HG02588 (cell line): ENCODE results near the gene CXCL14.
A peak's percentile ranks its signal among the peaks of the same experiment; 100 is the strongest.

Experiments
- ATAC-seq: cut with Tn5 transposase; IDR thresholded peaks from one replicate; pipeline ENCODE4 v1.9.1; 2021; ENCODE audit warnings: mild to moderate bottlenecking, moderate library complexity; ENCODE audit not compliant: unreplicated experiment

The CXCL14 gene

GRCh38 chr5:135569755-135570452 lies 8.9 kb downstream of the CXCL14 start:
- ATAC-seq: no peak

GRCh38 chr5:135568923-135569360 lies 9.8 kb downstream of the CXCL14 start:
- no peak for ATAC-seq

DNA sequence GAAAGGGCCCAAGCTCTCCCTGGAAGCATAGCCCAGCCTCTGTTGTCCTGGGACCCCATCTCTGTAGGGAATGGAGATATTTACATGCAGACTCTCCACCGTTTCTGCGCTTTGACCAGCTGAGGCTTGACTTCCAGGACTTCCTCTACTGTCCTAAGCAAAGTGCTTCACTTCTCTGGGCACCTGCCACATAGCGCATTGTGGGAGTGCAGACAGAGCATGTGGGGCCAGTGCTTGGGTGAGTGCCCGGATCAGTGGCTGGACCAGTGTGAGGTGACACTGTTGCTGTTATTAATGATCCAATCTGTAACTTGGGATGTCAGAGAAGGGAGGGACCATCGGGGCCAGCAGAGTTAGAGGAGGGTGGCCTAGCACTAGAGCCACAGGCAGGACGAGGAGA lies 10.5 kb downstream of the CXCL14 start:
- ATAC-seq: no peak

GRCh38 chr5:135567661-135568060 lies 11.1 kb downstream of the CXCL14 start:
- ATAC-seq: no peak

GRCh38 chr5:135566422-135567400 lies 12.1 kb downstream of the CXCL14 start:
- ATAC-seq: no peak

DNA sequence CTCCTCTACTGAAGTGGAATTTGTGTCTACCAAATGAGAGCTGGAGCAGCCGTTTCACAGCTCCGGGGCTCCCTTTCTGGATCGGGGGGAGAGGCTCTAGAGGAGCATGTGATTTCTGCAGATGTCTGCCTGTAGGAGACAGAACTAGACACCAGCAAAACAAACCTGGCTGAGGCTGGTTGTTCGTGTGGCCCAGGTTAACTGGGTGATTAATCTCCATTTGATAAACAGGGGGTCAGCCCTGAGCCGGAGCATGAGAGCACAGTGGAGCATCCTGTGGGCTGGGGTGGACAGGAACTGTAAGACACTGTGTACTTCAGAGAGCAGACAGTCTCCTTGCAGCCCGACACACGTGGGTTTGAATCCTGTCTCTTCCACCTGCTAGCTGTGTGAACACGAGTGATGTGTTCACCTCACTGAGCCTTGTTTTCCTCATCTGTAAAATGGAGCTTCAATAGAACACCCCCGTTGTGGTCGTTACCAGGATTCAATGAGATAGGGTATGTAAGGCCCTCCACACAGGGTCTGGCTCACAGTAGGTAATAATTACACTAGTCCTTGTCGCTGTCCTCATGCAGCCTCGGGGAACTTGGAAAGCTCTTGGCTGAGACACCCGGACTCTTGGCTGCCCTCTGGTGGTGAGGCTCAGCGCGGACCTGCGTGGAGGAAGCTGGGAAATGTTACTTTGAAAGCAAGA lies 12.9 kb downstream of the CXCL14 start:
- ATAC-seq: peak; percentile 66

- ATAC-seq: no peak
Observed at GRCh38 chr5:135565266-135565665, 13.5 kb downstream of the CXCL14 start.

DNA sequence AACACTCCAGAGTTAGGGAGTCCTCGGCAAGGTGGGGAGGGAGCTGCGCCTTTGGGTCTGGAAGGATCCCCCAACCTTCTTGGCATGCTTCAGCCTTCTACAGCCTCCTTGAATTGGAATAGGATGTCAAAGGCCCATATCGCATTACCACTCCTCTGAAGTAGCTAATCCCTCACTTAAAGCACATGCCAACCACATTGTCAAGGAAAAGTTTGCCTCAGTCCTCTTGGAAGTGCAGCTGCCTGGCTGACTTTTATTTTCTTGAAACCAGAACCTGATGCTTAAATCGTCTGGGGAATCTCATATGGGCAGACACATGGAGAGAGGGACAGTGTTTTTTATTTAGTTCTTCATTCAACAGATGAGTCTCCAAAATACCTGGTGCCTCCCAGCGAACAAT lies 14.5 kb downstream of the CXCL14 start:
- ATAC-seq: no peak

DNA sequence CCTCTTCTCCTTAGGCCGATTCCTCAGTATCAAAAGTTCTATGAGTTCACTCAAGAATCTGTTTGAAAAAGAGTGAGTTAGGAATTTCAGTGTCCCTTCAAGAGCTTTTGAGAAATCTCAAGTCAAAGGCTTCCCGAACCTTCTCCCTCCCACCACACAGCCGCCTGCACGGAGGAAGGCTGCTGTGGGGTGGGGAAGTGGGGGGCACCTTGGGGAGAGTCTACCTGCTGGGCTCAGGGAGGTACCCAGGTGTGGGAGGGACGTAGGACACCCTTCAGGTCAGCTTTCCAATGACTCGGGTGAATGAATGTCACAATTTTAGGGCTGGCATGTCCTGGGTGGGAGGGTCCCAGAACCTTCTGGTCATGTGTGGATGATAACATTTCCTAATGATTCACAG lies 17.5 kb downstream of the CXCL14 start:
- ATAC-seq: no peak

DNA sequence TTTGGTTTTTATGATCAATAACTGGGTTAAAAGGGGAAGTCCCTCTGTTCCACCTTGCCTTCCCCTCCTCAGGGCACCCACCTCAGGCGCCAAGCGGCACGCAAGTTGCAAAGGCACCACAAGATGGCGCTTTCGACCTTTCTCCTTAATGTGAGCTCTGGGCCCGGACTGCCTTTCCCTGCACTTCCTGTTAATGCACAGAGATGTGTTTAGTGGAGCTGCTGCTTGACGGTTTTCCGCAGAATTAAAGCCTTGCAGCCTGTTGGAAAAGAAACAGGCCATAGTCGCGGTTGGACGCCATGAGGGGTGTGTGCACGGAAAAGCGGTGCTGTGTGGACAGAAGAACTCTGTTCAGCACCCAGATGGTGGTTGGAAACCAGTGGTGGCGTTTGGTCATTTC lies 17.9 kb downstream of the CXCL14 start:
- ATAC-seq: peak; percentile 89

DNA sequence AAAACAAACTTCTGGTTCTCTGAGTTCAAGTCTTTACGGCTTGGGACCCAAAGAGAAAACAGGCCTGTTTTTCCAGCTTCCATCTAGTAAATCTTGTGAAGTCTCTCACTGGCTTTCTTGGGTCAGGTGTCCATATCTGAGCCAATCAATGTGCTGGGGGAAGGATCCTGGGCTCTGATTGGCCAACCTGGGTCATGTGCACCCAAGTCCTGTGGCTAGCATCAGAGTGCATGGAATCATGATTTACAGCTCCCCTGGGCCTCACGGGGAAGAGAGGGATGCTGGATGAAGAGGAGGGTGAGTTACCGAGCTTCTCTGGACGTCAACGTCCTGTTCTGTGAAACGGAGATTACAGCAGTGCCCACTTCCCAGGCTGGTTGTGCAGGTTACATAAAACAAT lies 19.4 kb downstream of the CXCL14 start:
- no peak for ATAC-seq

- ATAC-seq: no peak
Observed at GRCh38 chr5:135557076-135557838, 21.5 kb downstream of the CXCL14 start.

DNA sequence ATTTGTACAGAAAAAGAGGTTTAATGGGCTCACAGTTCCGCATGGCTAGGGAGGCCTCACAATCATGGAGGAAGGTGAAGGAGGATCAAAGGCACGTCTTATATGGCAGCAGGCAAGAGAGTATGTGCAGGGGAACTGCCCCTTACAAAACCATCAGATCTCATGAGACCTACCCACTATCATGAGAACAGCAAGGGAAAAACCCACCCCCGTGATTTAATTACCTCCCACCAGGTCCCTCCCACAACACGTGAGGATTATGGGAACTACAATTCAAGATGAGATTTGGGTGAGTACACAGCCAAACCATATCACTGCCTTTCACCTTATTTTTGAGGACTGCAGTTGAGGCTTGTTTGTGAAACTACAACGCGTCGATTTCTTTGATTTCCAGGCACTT lies 22.2 kb downstream of the CXCL14 start:
- no peak for ATAC-seq

- ATAC-seq: no peak
Observed at GRCh38 chr5:135555530-135555929, 23.3 kb downstream of the CXCL14 start.

- ATAC-seq: no peak
Observed at GRCh38 chr5:135553688-135554462, 24.9 kb downstream of the CXCL14 start.

DNA sequence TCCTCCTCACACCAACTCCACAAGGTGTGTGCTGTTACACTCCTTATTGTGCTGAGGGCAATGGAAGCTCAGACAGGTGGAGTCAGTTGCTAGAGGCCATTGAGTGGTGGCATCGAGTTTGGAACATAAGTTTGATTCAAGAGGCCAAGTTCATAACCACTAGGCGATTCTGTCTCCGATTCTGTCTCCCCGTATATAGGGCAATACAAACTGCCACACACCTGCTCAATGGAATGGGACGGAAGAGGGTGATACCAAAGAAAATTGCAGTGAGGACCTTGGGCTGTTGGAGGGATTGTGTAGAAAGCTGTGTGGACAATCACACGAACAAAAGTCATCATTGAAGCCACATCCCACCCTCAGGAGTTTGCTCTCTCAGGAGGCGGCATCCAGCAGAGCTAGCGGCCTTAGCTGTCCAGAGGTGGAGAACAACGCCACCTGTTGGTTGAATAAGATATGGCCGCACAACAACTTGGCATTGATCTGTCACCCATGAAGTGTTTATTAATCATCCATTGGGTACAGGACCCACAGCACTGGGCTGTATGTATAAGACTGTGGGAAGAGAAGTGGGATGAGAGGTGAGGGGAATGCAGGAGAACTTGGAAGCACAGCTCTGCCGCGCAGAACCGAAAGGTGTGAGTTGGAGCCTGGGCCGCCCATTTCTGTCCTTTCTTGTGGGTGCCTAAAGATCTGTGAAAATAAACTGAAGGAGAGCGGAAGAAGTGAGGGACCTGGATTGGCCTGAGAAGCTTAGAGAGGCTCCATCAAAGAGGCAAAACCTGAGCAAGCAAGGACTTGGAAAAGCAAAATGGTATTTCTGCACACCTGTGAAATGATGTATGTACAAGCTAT lies 27.0 kb downstream of the CXCL14 start:
- ATAC-seq: no peak

DNA sequence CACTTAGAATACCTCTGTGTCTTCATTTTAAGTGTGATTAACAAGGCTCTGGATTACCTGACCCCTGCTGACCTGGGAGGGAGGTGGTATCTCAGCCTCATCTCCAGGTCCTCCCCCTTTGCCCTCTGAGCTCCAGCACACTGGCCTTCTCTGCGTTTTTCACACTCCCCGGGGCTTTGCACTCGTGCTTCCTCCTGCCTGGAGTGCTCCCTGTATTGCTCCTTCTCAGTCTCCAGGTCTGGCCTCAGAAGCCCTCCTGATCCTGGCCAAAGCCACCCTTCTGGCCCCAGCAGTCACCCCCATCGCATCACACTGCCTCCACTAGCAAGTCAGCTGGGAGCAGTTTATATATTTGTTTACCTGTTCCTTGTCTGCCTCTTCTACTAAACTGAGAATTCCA lies 29.4 kb downstream of the CXCL14 start:
- no peak for ATAC-seq

DNA sequence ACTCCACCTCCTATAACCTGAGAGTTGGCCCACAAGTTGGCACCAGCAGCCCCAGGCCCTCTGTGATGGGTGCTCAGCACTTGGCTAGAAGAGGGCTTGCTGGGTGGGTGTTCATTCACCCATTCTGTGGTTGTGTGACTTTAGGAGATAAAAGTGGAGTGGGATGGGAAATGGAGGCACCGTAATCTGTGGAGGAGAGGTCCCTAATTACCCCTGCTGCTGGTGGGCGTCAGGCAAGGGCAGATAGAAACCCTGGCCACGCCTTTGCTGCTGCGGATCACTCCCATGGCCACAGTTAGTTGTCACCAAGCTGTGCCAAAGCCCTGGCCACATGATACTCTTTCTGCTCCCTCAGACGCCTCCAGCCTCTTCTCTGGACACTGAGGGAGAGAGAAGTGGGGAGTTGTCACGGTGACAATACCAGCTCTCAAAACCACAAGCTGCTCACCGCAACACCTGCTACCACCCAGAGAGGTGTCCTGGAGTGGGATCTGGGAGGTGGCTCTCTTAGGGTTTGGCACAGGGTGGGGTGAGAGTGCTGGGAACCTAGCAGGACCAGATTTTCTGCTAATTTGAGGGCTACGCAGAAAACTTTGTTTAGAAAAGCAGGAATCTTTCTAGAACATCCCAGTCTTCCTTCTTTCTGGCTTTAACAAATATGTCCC lies 31.1 kb downstream of the CXCL14 start:
- no peak for ATAC-seq
